ENCODE results near the gene ORMDL2. TPM values are rescaled to one million over a fixed set of nuclear protein-coding genes. Genes with fewer than 3 reads are reported as not detected.
"Not testable (repeated sequence)": the region's sequence is repeated elsewhere in the genome, so short reads cannot be mapped to it uniquely, and the experiment has no call there.

Gene ORMDL2
- total RNA-seq, 1 donor from 2014 or later: 5.4 TPM

DNA sequence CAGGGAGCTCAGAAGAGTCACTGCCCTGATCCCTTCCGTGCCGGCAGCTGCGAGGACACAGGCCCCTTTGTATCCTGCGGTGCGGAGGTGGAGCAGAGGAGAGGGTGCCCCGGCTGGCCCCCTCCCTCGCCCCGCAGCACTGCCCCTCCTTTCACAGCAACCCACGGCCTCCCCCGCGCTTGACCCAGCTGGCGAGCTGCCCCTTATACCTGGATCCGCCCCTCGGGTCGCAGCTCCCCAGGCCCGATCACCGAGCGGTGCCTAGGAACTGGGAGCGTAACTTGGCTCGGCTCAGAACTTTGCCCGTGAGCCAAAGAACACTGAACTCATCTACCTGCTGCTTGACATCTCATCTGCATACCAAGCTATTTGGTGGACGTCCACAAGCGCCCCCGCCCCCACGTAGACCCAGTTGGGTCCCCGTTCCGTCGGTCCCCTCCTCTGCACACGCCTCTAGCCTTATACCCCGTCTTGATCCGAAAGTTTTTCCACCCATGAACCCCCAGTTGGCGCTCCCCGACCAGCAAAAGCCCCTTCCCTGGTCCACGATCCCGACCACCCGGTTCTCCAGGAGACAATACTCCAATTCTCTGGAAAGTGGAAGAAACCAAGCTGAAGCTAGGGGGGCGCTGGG, 12.2 kb downstream of the ORMDL2 start:
- DNase-seq: no peak

DNA sequence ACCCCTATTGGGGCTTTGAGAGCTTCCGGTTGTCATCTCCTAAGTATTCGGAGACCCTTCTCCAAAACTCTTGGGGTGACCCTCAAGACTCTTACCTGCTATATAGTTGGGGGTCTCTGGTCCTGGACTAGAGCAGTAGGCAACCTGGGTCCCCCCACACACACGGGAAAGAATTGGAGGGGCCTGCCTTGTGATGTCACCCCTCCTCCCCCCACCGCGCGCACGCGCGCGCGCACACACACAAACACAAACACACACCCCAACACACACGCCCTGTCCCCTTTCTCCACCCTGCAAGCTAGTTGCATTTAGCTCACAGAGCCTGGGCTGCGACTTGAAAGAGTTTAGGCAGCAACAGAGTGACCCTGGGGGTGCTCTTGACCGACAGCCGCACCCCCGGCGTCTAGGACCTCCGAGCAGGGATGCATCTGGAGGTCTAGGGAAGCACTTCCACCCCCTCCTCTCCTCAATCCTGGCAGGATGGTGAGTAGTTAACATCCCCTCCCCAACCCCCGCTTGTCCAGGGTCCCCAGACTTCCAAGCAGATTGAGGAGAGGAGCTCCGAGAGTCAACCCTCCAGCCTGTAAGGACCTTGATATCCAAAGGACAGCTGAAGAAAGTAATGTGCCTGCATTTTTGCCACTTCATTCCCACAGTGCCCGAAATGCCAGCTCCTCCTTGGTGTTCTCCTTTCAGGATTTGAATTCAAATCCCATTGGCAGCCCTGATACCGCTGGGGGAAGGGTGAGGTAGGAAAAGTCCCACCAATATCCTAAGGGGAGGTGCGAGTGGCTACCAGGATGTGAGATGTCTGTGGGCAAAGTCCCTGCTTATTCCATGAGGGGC, 13.0 kb downstream of the ORMDL2 start:
- peak; percentile 92 for DNase-seq

DNA sequence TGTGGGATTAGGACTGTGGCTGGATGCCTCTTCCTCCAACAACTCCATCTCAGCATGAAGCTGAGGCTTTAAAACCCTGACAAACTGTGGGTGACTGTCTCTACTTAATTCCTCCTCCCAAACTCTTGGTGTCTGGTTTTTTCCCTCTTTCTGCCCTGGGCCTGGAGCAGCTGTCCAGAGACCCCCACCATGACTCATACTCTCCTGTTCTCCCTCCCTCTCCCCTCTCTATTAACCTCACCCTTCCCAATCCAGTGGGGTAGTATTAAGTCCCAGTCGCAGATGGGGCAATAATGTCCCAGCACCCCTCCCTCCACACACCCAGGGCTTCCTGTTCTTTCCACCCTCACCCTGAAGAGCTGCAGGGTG, 13.6 kb downstream of the ORMDL2 start:
- peak; percentile 55 for DNase-seq

DNA sequence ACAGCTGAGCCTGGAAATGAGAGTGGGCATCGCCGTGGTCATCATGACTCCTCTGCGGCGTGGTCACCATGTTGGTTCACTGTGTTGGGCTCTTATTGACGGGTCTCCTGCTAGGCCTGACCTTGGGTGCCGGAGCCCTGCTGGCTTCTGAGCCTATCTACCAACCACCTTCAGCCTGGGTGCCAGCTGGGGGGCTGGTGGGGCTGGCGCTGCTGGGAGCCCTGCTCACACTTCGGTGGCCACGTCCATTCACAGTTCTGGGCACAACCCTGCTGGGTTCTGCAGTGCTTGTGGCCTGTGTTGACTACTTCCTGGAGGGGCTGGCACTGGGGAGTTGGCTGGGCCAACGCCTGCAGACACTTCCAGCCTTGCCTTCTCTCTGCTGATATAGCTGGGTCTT, 15.2 kb downstream of the ORMDL2 start:
- DNase-seq: no peak

DNA sequence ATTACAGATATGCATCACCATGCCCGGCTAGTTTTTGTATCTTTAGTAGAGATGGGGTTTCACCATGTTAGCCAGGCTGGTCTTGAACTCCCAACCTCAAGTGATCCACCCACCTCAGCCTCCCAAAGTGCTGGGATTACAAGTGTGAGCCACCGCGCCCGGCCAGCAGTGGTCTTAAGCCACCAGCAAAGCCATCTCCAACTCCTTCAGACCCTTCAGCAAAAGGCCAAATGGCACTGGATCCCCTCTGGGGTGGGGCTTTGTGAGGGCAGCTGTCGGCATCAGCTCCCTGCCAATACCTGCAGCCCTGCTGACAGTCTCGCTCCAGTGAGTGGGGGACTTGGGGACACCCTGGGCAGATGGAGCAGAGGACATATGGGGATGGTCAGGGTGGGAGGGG, 16.6 kb downstream of the ORMDL2 start:
- DNase-seq: not testable (repeated sequence)

DNA sequence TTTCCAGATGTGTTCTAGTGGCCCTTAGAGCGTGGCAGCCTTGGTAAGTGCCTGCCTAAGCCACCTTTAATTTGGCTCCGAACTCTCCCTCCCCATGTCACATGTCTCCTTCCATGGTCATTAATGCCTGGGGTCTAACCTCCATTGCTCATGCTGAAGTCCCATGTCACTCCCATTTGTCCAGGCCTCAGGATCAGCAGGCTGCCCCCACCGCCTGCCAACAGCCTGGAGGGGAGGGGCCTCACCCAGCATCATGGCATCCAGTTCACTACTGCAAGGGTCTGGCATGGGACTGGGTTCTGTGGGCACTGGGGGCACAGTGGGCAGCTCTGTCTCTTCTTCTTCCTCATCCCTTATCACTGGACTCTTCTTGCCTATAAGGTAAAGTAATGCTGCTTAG, 20.5 kb downstream of the ORMDL2 start:
- no peak for DNase-seq

DNA sequence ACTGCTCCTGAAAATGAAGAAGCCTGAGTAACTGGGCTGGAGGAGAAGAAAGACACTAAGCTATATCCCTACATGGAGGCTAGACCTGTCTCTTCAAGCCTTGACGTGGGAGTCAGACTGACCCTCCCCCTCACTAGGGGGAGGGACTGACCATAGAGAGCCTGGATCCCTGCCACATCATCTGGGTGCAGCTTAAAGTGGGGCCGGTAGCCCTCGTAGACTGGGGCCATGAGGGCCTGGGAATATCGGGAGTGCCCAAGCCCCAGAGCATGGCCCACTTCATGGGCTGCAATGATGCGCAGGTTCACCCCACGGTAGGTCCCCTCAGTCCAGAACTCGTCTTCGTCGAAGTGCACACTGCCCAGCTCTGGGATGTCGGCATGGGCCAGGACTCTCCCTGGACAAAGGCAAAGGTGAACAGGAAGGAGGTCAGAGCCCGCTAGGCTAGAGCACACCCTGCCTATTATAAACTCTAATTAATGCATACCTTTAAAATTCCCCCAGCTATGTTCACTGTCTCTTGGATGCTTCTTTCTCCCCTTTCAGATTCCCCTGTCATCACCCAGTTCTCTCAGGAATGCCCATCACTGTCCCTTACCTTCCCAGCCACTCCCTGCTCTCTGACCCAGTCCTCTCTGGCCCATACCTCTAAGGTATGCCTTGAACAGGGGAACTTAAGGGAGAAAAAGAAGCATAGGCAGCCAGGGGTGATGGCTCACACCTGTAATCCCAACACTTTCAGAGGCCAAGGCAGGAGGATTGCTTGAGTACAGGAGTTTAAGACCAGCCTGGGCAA, 21.7 kb downstream of the ORMDL2 start:
- no peak for DNase-seq

DNA sequence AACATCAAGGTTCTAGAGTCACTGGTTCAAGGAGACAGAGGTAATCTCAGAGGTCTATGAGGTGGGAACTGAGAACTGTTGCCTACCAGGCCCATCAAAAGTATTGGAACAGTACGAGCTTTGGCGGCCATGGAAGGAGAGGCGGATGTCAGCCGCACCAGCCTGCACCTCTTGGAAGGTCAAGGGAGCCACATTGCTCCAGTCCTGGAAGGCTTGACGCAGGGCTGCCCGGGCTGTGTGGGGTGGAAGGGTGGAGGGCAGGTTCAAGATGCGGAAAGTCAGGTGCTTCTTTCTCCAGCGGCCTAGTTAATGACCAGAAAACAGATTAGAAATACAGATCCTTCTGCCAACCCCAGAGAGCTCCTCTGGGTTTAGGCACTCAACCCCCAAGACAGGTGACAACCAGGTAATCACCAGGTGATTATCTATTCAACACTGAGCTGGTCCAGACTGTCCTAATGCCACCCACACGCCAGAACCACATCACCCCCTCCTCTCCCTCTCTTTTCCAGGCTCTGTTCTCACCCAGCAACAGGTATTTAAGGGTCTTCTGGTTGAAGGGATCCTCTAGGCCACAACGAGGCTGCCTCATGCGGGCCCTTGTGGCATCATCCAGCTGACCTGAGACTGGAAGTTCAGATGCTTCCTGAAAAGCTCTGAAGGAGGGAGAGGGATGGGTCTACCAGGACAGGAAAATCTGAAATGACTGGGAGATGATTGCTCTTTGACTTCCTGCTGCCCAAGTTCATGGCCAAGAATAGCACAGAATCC, 22.9 kb downstream of the ORMDL2 start:
- no peak for DNase-seq

DNA sequence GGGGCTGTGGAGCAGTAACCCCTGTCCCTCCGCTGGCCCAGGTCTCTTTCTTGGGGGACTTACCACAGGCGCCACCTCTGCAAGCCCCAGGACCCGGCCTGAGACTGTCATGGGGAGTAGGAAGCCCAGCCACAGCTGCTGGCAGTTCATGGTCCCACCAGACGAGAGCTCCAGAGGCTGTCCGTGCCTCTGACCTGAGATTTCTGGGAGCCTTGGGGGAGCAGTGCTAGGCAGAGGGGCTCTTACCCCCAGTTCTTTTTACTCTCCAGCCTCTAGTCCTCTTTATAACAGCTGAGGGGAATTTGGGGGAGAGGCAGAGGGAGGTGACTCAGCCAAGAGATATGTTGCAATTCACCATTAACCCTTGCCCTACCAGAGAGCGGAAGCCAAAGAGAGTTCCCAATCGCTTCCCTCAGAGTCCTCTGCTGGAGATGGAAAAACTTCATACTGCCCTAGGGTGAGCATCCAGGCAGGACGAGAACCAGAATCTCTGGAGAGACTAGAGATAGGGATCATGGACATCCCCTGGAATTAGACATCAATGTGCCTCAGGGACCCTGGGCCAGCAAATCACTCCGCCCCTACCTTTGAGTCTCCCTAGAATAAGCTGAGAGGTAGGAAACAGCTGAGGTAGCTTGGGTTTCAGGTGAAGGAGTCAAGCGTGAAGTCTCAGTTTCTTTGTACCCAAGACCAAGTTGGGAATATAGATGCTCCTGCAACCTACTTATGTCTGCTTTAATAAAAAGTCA, 25.0 kb downstream of the ORMDL2 start, which contains the start of gene MMP19:
MMP19 (minus strand) TSS at position 256 of the 749 bp plus-strand sequence; CDS start at position 150, 106 bp downstream.
- DNase-seq: no peak

DNA sequence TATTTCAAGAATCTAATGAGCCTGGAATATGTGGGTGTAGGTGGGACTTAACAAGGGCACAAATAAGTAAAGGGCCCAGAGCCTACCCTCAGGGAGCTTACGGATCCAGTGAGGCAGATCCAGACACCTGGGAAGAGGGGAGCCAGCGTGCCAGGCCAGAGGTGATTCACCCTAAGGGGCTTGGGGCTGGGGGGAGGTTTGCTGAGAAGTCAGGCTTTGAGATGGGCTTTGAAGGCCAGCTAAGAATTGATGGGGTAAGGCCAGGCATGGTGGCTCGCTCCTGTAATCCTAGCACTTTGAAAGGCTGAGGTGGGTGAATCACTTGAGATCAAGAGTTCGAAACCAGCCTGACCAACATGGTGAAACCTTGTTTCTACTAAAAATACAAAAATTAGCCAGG, 25.6 kb downstream of the ORMDL2 start:
- DNase-seq: no peak

DNA sequence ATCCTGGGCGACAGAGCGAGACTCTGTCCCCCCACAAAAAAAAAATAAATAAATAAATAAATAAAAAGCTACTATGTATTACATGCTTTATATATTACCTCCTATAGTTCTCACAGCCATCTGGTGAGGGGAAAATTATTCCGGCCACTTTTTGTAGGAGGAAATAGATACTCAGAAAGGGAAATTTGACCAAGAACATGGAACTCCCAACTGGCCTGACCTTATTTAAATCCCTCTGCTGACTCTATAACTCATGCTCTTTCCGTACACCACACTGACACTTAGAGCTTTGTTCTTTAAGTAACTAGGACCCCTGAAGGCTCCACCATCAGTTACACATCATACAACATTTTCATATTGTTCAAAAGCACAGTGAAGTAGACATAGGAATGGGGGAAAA, 27.1 kb downstream of the ORMDL2 start:
- DNase-seq: no peak

DNA sequence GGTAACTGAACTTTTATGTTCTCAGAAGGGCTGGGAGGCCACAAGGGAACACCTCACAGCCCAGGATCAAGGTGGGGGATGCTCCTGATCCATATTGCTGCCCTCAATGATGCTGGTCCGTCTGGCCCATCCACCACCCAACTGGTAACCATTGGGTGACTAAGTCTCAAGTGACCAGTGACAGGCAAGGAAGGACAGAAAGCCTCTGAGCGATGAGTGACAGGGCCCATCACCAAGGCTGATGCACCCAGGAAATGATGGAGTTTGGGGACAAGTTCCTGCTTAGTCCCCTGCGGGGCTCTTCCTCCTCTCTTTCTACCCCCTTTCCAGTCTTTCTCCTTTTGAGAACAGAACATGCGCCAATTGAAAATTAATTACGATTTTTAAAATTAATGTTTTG, 27.5 kb downstream of the ORMDL2 start:
- DNase-seq: no peak

DNA sequence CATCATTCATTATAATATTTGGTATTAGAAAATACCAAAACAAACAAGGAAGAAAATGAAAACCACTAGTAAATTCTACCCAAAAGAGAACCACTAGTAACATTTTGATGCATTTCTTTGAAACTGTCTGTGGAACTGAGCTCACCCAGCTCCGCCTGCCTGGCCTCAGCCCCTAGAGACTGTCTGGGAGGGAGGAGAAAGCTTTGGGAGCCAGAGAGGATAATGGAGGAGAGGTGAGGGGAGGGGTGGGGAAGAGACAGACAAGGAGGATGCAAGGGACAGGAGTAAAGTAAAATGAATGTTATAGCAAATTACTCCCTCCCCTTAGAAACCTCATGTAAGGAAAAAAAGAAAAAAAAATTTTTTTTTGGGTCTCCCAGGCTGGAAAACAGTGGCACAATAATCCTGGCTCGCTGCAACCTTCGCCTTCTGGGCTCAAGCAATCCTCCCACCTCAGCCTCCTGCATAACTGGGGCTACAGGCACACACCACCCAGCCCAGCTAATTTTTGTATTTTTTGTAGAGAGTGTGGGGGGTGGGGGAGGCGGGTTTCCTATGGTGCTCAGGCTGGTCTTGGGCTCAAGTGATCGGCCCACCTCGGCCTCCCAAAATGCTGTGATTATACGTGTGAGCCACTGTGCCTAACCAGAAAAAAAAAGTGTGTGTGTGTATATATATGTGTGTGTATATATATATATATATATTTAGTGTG, 28.1 kb downstream of the ORMDL2 start:
- DNase-seq: no peak

DNA sequence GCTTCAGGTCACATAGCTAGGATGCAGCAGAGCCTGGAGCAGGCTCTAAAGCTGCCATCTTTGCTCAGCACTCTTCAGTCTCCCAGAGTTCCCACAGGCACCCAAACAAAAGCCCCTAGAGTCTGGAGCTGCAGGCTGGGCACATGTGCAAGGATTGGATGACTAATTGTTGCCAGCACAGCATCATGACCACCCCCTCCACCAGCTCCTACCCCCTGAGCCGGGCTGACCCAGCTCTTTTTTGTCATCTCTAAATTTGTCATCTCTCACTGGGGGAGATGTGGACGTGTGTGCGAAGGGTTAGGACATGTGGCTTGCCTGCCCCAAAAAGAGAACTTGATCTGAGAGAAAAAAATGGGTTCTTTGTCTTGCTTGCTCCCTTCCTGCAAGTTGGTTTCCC, 29.2 kb downstream of the ORMDL2 start:
- DNase-seq: no peak

DNA sequence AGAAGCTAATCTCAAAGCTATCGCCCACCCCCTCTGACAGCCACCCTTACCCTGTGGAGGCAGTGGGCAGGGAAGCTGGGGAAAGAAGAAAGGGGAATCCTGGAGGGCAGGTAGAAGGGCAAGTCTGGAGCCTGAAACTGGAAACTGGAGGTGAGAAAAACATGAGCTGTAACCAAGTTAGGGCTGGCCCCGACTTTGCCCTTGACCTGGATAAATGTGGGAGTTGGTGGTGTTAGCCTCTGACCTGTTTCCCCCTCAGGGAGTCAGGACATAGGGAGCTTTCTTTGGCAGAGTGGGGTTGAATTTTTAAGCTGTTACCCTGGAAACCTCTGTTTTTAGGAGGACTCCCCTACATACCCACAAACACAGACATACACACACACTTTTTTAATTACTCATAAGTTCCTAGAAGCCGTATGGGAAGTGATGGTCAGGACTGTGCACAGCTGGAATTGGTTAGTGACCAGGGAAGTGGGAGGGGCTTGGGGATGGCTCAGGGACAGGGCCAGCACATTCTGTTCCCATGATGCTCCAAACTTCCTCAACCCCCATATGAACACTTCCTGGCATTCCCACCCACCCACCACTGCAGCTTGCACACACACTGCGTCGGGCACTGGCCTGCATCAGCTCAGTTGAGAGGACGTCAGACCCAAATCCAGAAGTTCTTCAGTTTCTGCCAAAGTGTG, 29.9 kb downstream of the ORMDL2 start:
- peak; percentile 93 for DNase-seq

DNA sequence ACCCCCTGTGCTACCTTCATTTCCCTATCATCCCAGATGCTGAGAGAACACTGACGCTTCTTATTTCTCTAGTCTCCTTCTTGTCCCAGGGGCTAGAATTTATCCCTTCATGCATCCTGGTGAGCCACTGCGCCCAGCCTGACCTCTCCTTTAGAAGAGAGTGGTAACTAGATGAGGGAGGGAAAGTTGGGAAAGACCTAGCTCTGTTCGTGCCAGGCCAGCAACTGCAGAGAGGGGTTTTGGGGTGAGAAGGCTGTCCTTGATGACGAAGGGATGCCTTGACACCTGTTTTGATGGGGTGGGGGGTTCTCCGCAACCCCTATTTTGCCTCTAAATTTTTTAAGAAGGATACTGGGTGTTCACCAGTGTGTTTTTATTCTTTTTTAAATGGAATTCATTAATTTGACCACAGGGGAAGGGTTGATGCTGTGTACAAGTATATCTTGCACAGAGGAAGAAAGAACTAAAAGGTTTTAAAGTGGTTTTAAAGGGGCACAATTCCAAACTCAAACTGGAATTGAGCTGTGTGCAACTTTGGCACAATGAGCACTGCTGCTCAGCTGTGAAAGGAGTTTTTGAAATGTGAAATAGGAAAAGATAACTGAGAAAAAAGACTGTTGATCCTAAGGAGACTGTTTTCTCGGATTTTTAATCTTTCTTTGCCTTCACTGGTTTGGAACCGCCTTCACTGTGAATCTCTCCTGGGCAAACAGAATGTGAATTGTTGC, 31.9 kb downstream of the ORMDL2 start:
- DNase-seq: no peak

DNA sequence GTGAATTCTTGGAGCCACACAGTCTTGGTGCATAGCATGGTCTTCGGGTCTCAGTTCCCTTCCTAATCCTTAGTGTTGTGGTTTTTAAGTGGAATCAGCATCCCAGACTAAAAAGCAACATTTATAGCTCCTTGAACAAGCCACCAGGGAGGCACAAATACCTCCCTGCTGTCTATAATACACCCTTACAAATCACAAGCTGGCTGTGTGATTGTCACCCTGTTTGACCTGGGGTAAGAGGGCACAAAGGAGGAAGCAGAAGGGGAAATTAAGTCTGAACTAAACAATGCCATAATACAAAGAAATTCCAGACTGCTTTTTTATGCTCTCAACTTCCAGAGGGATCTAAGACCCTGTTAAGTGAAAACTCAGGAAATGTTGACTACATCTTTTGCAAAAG, 32.6 kb downstream of the ORMDL2 start:
- DNase-seq: no peak

DNA sequence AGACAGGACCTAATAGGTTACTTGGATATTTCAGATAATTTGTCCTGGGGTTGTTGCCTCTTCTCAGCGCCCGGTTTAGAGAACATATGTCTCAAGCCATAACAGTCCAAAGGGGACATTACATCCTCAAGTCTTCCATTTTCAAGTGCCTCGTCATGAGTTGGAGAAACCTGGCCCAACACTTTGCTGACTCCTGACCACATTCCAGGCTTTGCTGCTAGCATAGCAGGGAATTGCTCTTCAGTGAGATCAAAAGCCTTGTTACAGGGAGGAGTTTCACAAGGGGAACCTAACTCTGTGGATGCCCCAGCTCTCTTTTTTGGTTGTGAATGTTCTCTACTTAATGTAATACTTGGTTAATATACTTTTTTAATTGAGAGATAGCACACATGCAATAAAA, 33.1 kb downstream of the ORMDL2 start:
- no peak for DNase-seq

DNA sequence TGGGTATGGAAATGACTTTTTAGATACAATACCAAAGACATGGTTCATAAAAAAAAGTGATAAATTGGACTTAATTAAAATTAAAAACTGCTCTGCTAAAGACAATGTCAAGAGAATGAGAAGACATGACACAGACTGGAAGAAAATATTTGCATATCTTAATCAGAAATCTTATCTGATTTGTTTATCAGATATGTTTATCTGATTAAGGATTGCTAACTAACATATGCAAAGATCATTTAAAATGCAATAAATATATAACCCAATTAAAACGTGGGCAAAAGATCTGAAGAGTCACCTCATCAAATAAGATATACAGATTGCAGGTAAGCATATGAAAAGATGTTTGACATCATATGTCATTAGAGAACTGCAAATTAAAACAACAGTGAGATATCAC, 34.9 kb downstream of the ORMDL2 start:
- no peak for DNase-seq

DNA sequence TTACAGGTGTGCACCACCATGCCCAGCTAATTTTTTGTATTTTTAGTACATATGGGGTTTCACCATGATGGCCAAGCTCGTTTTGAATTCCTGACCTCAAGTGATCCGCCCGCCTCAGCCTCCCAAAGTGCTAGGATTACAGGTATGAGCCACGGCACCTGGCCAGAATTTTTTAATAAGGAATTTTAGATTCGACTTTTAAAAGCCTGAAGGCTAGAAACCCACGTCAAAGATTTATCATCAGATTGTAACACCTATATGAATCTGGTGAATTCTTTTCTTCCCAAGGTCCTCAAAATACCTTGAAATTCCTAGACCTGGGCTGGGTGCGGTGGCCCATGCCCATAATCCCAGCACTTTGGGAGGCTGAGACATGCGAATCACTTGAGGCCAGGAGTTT, 43.6 kb downstream of the ORMDL2 start:
- DNase-seq: no peak

All from tongue (tissue), 2 donors.